Hypothalamus (tissue), 51 donors: ENCODE measurements around the gene TPST2.

Source experiments
- DNase-seq, 51 donors: peaks; one replicate each; lab custom pipeline; 2025; lab: John Stamatoyannopoulos, UW

TPST2 gene

DNA sequence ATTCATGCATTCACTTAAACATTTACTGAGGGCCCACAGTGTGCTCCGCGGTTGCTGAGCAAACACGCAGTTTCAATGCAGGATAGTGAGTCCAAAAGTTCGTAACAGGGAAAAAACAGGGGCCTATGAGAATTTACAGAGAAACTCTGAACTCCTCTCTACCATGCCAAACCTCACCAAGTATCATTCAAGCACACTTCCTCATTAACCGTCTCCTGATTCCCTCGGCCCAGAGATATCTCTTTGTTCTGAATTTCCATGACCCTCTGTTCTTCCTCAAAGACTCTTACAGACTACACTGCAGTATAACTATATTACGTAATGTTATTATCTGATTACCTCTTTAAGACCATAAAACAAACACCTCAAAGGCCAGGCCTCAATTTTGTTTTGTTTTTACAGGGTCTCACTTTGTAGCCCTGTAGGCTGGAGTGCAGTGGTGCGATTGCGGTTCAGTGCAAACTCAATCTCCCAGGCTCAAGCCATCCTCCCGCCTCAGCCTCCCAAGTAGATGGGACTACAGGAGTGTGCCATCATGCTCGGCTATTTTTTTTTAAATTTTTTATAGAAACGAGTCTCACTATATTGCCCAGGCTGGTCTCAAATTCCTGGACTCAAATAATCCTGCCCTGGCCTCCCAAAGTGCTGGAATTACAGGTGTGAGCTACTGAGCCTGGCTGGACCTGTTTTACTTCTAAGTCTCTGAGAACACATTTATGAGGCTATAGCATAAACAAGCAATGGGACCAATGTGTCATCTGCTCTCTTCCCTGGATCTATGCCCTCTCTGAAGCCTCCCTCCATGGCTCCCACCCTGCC is 109.9 kb downstream of the TPST2 start:
- no peak for DNase-seq

DNA sequence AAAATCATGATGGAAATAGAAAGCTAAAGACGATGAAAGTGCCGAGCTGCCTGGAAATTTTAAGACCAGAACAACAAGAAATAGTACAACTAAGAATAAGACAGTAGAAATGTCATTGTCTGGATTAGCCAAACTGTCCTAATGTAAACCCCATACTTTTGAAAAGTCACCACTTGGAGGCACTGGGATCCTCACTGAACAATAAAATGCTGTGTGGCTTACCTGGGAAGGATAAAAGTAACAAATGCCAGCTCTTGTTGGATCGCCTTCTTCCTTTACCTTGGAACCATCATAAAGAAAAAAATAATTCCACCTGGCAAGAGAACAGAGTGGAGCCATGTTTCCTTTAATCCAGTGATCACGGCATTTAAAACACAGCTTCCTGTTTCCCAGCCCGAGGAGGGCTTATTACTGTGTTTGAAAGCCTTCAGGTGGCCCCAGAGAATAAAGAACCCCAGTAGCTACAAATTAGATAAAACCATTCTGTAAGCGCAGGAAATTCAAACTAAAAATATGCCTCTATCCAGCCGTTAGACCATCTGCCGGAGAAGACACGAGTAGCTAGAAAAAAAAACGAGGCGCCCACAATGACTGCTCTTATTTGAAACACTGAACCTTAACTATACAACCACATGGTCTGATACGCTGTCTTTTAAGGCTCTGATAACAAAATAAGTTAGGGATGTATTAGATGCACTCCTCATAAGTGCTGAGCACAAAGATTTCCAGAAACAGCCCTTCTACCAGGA is 110.7 kb downstream of the TPST2 start:
- DNase-seq: no peak

DNA sequence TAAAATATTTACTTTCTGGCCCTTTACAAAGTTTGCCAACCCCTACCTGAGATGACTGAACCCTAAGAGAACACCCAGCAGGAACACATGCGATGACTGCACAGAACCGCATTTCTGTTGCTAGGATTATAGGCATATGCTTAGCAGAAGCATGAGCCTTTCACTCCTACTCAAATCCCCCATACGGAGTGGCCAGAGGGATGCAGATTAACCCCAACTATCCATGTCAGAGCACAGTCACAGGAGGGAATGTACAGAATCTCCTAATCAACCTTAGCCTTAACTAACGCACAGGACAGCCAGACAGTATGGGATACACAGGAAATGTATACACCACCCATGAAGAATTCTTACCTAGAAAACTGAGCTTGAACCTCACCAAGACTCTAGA is 112.6 kb downstream of the TPST2 start:
- DNase-seq: no peak

DNA sequence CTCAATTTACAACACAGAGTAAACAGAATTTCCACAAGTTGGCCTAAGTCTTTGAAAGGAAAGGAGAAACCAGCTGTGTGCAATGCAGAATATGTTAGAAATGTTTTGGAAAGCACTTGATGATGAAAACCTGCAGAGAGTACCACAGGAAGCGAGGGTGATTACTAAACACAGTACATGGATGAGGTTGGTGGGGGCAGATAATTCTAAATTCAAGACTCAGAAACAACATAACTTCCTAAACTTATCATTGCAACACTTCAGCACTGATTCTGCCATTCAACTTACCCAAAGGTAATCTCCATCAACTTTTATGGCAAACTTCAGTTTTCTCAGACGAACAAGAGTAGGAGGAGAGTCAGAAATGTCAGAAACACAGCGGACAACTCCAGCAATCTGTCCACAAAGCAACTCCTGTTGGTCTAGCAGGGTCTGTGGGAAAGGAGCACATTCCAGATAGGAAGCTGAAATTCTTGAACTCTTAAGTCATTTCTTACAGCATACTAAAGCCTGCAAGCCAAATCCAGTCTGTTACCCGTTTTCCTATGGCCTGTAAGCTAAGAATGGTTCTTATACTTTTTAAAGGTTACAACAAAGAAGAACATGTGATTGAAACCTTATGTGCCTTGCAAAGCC is 113.1 kb downstream of the TPST2 start:
- no peak for DNase-seq

DNA sequence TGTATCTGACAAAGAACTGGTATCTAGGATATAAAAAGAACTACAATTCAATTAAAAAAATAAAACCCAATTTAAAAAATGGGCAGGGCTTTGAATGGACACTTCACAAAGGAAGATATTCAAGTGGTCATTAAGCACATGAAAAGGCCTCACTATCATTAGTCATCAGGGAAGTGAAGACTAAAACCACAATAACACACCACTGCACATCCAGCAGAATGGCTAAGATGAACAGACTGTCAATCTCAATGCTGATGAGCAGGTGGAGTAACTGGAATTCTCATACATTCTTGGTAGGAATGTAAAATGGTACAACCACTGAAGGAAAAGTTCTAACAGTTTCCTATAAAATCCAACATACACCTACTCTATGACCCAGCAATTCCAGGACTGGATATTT is 115.2 kb downstream of the TPST2 start:
- no peak for DNase-seq
